Fibroblast of skin of scalp (primary cell): ENCODE data around the gene MTF2. TPM values are rescaled to one million over a fixed set of nuclear protein-coding genes. Genes with fewer than 3 reads are reported as not detected.
A peak's percentile ranks its signal among the peaks of the same experiment; 100 is the strongest.
"Not testable (repeated sequence)": the region's sequence is repeated elsewhere in the genome, so short reads cannot be mapped to it uniquely, and the experiment has no call there.

Experiments used
- DNase-seq: peaks from one replicate; pipeline ENCODE4 v3.0.0-alpha.2; 2013
- polyA plus RNA-seq, 2 experiments: library from polyadenylated mRNA; unstranded; fragments of 120-200 nt; gene quantifications; one replicate each; pipeline ENCODE4 v1.2.1, GENCODE V29; 2013; ENCODE audit not compliant: insufficient read length in 2 of 2

MTF2 gene
- 12.2 TPM for polyA plus RNA-seq (2013, experiment 1 of 2; ENCODE audit: insufficient read length)
- 13.4 TPM for polyA plus RNA-seq (2013, experiment 2 of 2; ENCODE audit: insufficient read length)

DNA sequence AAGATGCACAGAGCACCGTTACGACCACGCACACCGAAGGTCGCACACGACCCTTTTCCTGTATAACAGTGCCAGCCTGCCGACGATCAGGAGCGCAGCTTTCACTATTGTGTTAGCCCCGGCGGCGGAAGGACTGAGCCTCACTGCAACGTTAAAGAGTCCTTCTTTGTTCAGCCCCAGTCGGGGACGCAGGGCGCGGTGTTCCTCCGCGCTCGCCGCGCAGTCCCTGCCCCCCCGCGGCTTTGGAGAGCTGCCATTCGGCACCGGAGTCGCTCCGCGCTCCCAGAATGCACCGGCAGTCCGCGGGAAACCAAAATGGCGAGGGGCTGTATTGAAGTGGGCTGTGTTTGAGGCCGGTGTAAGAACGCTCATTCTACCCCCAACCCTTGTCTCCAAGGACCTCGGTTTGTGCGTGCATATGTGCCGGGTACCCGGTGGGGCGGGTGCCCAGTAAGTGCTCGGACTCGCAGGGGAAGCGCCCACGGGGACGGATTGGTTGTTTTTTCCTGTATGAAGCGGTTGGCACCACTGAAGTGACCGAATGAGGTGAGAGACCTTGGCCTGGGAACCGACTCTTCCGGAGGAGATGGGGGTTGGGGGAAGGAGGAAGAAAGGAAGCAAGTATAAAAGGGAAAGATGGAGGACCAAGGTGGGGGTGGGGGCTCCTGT is at the start of gene MTF2:
Gene MTF2 (plus strand): TSS at position 298 of the 669 bp plus-strand sequence. CDS start 244 bp downstream, at position 542.
- DNase-seq, result peak; percentile 98

DNA sequence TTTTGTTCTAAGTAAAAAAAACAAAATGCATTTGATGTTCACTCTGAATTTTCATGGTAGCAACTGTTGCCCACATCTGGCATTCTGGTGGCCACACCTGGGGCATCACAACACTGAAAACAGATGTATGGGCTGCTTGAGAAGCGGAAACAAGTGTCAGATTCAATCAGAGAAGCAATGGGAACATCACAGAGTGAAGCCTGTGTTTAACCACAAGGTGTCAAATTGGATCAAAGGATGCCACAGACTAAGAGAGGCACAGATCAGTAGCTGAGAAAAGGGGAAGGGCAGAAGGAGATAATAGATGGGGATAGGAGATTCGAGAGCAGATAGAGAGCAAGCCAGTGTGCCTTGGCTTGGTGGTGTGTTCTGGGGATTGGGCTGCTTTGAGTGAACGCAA is 49.8 kb upstream of the MTF2 start:
- no peak for DNase-seq

DNA sequence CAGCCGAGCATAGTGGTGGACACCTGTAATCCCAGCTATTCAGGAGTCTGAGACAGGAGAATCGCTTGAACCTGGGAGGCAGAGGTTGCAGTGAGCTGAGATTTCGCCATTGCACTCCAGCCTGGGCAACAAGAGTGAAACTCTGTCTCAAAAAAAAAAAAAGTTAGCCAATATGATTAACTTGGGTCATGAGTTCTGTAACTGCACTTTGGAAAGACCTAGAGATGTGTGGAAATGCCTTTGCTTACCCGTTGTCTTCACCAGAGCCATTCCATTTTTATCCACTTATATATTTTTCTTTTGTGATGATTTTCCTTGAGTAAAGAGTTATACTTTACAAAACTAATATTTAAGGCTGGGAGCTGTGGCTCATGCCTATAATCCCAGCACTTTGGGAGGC is 48.9 kb upstream of the MTF2 start:
- not testable (repeated sequence) for DNase-seq

DNA sequence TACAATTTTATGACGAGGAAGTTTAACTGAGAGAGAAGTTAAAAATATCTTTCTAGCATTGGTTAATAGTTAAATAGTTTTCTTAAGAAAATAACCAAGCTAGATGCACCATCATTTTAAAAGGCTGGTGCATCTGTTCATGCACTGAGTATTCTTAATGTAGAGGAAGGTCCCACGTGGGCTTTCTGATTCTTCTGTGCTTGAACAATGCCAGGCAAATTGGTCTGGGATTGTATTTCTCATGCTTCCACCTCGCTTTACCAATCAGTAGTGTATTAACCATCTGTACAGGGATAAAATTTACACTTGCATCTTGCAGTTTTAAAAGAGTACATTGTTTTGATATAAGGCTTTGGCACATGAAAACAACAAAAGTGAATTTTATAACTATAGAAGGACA is 47.4 kb upstream of the MTF2 start:
- DNase-seq, result no peak

DNA sequence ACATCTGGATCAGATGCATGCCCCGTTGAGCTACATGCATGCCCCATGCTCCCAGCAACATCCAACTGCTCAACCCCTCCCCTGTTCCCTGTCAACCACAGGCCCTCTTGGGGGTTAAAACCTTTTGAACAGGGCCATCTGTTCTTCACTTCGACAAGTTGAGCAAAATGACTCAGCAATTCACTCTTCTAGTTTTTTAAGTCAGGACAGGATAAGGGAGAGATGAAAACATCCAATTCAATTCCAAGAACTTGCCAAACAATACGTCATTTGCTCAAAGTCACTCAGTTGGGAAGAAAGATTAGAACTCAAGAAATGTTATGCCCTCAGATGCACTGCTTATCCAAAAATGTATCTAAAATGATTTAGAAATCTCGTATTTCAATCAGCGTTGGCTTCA is 46.1 kb upstream of the MTF2 start:
- DNase-seq, result peak; percentile 11

DNA sequence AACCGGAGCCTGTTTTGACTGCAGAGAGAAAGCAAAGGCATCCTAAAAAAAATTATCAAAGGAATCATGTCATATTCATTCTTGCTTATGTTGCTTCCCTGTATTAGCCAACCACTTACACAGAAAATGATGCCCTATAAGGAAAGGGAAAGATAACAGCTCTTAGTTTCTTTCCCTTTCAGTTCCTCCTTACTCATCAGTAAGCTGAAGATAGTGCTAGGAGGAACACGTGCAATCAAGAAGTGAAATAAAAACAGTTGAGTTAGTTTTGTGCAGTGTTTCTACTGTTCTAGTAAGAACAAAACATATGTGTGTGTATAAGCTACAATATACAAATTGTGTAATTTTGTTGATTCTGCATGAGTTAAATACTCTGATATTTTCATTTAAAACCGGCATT is 45.3 kb upstream of the MTF2 start:
- DNase-seq, result no peak

DNA sequence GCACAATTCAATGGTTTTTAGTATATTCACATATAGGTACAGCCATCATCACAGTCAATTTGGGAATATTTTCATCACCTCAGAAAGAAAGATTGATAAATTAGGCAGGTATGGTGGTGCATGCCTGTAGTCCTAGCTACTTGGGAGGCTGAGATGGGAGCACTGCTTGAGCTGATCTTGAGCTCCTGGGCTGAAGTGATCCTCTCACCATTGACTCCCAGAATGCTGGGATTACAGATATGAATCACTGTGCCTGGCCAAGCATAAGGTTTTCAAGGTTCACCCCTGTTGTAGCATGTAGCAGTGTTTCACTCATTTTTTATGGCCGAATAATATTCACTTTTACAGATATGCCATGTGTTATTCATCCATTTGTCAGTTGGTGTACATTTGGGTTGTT is 44.7 kb upstream of the MTF2 start:
- DNase-seq, result no peak

DNA sequence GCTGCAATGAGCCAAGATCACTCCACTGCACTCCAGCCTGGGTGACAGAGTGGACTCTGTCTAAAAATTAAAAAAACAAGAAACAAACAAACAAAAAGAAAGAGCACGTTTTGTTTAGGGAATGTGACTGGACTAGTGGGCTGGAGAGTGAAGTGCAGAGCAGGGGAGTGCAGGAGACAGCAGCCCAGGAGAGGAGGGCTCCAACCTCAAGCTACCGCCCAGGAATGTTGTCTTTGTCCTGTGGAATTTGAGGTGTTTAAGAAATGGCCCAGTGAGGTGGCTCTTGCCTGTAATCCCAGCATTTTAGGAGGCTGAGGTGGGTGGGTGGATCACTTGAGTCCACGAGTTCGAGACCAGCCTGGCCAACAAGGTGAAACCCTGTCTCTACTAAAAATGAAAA is 42.4 kb upstream of the MTF2 start:
- no peak for DNase-seq

DNA sequence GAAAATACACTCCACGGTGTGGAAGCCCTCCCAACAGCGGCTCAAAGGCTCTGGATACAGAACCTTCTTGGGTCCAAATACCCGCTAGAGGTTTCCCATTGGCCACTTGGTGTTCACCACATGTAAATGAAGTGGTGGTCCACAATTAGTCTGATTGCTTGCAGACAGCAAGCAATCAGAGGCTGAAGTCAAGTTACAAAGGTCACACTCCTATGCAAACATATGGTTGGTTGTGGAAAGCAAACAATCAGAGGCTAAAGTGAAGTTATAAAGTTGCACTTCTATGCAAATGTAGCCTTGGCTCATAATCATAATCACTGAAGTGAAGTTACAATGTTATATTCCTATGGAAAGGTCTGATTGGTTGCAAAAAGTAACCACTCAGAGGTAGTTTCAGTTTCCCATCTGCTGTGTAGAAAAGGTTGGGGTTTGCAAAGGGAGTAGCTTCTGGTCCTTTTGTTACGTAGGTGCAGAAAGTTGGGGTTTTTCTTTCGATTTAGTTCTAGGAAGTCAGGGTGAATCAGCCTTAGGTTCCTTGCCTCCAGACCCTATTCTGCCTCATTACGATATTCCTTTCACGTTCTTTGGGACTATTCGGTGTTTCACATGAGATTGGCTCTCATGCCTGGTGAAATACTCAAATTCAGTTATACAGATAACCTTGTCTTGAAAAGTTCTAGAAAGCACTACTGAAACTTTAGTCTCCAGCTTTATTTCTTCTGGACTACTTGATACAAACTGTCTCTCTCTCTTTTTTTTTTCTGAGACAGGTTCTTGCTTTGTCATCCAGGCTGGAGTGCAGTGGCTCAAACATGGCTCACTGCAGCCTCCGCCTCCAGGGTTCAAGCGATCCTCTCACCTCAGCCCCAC is 36.7 kb upstream of the MTF2 start:
- no peak for DNase-seq

DNA sequence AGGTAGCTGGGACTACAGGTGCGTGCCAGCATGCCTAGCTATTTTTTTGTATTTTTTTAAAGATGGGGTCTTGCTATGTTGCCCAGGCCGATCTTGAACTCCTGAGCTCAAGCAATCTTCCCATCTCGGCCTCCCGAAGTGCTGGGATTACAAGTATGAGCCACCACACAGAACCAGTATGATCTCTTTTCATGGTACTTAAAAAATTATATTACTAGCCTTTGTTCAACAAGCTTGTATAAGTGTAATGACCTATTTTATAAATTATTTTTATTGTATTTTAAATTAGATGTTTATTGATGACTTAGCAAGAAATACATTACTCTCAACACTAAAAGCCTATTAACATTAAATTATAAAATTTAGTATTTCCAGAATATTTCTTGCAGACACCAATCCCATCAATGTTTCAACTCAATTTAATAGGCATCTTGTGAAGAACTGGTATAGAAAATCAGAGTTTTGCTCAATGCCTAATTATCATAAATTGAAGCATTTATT is 36.0 kb upstream of the MTF2 start:
- DNase-seq, result no peak

DNA sequence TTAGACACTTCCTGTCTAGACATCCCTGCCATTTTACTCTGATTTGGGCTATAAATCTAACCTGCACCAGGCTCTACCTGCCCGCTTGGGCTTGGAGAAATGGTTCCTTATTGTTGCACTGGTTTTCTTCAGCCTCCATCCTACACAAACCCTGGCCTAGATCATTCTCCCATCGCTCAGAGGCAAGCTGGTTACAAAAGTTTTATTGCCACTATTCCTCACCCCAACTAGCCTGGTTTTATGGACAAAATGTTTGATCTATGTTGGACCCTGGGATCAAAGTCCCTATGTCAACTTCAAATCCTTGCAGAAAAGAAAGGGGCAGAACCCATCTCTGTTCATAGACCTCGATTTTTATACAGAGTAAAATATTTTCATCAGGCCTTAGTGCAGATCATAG is 31.5 kb upstream of the MTF2 start:
- no peak for DNase-seq

DNA sequence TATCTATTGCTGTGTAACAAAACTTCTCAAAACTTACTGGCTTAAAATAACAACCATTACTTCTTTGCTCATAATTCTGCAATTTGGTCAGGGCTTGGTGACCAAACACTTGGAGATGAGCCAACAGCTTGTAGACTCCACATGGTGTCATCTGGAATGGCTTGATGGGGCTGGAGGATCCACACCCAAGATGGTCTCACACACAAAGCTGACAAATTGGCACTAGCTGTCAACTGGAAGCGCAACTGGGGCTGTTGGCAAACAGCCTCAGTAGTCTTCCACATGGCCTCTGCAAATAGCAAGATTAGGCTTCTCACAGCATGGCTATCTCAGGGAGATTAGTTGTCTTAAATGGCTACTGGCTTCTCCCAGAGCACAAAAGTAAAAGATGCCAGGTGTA is 27.1 kb upstream of the MTF2 start:
- DNase-seq, result peak; percentile 20

DNA sequence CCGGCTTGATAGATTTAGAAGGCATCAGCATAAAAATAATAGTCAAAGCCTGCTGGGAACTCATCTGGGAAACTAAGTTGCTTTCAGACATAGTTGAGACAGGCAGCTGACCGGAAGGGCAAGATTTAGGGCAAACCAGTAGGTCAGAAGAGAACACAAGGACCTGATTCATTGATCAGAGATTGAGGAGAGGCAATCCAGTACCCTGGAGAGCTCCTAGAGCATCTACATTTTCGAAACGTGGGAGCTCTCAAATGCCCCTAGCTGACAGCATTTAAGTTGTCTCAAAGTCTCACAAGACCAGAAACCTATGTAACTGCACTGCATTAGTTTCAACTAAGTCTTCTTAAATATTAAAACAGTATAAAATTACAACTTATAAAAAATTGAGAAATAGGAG is 22.9 kb upstream of the MTF2 start:
- peak; percentile 42 for DNase-seq

DNA sequence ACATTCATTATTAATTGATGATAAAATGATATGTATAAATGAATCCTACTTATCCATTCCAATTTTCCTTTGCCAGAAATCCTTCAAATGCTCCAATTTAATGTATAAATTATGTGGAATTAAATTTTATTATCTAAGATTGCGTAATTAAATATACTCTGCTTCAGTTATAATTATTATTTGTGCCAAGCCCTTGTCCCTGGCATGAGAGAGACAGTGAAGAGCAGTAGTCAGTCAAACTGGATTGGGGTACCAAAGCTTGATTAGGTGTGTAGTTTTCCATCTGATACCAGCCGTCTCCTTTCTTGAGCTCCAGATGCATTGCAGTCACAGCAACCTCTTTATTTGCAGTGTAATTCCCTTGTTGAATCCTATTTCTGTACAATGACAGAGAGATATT is 22.4 kb upstream of the MTF2 start:
- DNase-seq, result no peak

DNA sequence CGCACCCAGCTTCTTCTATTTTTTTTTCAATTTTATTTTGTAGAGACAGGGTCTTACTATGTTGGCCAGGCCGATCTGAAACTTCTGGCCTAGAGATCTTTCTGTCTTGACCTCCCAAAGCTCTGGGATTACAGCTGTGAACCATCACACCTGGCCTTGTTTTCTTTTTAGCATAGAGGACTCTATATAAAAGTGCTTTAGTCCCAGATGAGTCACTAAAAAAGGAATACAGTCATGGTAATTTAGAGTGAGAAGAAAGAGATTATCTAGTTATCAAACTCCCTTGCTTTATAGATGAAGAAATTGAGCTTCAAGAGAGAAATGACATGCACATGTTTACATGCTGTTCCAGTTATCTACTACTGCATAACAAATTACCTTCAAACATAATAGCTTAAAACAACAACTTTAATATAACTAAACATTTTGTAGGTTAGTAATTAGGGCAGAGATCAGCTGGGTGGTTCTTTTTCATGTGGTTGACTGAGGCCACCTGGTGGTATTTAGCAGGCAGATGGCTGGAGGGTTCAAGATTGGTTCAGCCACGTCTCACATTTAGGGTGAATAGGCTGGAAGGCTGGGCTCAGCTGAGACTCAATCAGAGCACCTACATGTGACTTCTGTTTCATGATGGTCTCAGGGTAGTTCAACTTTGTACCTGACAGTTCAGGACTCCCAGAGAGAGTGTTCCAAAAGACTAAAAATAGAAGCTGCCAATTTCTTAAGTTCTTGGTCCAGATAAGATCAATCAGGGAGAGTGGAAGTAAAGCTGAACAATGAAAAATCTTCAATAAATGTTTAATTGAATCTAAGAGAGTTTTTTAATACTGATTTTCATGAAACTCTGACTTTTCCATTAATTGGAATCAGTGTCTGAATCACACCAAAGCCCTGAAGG is 16.9 kb upstream of the MTF2 start:
- peak; percentile 23 for DNase-seq

DNA sequence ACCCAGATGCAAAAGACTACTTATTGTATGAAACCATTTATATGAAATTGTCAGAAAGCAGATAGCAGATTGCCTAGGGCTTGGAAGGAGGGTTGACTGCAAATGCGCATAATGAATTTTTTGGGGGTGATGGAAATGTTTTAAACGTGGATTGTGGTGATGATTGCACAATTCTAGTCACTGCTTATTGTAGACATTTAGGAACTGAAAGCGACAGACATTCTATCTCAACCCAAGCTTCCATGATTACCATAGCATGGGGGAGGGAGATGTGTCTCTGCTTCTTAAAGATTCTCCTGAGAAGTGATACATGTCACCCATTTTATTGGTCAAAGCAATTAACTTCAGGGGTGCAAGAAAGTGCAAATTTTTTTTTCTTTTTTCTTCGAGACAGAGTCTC is 2.8 kb upstream of the MTF2 start:
- DNase-seq, result no peak

DNA sequence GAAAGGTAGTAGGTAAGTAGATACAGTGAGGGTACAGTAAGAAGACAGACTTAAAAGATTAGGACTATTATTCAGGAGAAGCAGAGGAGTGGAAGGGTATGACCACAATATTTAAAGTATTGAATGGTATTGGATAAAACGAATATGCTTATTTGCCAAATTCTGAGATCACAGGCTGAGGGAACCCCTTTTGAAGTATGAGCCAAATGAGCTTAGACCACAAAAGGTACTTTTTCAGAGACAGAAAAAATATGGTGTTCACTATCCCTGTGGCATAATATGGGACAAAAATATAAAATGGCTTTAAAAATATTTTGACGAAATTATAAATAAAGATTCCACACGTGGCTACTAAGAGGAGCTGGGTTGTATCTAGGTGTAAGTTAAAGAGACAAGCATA is 880 bp upstream of the MTF2 start:
- no peak for DNase-seq

DNA sequence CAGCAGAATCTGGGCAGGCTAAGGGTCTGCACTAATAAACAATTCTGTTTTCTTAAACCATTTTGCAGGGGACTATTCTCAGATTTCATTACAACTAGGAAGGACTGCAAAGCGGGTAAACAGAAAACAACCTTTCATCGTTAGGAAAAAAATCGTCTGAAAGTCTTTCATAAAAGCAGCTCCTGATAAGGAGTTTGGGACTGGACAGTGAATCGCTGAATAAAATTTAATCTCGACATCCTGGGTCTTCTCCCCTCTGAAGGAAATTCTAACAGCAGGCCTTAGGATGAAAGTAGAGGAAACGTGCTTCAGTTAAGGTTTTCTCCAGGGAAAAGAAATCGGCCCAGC is 471 bp upstream of the MTF2 start:
- no peak for DNase-seq

DNA sequence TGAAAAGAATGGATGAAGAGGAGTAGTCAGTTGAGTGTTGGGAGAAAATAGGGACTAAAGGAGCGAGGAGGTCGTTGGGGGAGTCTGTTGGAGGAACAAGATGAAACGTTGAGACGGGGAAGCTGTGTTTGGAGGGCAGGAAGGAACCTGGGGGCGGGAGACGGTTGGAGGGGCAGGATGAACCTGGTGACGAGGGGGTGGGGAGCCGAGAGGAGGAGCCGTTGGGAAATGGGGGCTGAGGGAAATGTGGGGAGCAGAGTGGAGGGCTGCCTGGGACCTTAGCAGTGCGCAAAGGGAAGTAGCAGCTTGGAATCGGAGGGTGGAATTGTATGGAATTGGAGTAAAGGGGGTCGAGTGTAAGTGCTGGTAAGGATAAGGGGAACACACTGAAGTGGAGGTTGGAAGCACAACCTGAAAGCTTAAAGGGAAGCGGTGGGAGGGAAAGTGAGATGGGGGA is 630 bp downstream of the MTF2 start:
- DNase-seq, result no peak

DNA sequence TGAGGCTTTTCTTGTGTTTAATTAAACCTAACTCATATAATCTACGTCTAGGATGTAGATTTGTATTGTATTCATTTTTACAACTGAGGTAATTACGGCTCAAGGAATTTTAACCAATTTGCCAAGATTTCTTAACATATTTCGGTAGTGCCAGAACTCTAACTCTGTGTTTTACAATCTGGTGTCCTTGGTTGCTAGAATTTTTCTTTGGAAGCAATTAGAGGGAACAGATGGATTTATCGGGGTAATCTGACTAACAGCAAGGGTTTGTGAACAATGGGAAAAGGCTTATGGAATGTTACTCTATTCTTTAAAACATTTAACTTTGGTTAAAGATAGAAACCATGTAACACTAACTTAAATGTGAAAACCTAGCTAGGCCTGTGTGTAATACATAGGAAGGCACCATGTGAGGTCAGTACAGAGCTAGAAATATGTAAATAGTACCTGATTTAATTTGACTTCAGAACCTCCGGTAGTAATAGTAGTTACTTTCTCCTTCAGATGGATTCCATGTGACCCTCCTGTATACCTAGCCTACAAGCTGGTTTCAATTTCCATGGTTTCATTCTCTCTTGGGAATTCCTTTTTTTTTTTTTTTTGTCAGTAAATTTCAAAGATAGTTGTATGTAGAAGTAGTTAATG is 1.2 kb downstream of the MTF2 start:
- peak; percentile 72 for DNase-seq

DNA sequence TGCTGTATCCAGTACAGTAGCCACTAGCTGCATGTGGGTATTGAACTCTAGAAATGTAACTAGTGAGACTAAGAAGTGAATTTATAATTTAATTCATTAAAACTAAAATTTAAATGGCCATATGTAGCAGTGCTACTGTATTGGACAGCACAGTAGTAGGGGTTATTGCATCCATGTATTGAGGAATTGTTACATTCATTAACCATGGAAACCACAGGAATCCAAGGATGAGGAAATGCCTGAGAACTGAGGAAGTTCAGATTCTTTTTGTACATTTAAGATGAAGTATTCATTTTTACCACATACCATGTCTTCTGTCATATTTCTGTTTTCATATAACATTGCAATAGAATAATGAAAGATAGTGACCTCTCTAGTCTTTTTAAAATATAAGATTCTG is 2.6 kb downstream of the MTF2 start:
- peak; percentile 92 for DNase-seq

DNA sequence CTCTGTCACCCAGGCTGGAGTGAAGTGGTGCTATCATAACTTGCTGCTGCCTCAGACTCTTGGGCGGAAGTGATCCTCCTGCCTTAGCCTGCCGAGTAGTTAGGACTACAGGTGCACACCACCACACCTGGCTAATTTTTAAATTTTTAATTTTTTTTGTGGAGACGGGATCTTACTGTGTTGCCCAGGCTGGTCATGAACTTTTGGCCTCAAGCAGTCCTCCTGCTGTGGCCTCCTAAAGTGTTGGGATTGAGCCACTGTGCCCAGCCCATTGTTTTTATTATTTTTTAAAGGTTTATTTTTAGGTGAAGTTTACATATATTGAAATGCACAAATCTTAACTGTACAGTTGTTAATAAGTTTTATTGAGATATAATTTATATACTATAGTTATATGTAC is 3.2 kb downstream of the MTF2 start:
- DNase-seq, result no peak
